ENCODE results near the gene SLC35B1. TPM values are rescaled to one million over a fixed set of nuclear protein-coding genes. Genes with fewer than 3 reads are reported as not detected.
"Not testable (repeated sequence)": the region's sequence is repeated elsewhere in the genome, so short reads cannot be mapped to it uniquely, and the experiment has no call there.

Gene SLC35B1
- total RNA-seq, 4 donors from 2014 or later = 32.4 to 68.5 (median 36.2) TPM

DNA sequence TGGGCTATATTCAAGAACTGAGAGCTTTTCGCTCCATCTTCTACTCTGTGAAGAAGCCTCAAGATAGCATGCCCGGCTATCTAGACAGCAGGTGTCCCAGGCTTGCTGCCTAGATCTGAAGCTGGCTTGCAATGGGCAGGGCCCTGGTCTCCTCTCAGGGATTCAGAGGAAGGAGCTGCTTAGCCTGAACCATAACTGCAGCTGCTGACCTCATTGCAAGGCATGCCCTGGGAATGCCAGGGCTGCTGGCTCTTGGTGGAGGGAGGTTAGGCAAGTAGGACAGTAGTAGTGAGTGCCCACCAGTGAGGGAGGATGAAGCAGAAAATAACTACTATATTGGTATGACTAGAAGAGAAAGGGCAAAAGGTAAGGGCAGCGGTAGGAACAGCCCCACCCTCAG lies 21.3 kb upstream of the SLC35B1 start:
- Histone ChIP-seq H3K4me1 (peaks cover 16 to 72% (median 28%) of the 10 kb centered on the region in 3 donors), H3K27ac (peak overlapping the region in 3 of 4 donors; percentile 28 to 62 (median 30)), H3K4me3 (no peak overlapping the region), H3K36me3 (peaks cover 0 to 17% (median 0%) of the 10 kb centered on the region in 3 donors), H3K9me3 (no peaks in the 10 kb centered on the region), H3K27me3 (no peaks in the 10 kb centered on the region)
- TF ChIP-seq POLR2A (IDR thresholded peaks at IDR 0.05) = no peak
- TF ChIP-seq, protein P1, sequence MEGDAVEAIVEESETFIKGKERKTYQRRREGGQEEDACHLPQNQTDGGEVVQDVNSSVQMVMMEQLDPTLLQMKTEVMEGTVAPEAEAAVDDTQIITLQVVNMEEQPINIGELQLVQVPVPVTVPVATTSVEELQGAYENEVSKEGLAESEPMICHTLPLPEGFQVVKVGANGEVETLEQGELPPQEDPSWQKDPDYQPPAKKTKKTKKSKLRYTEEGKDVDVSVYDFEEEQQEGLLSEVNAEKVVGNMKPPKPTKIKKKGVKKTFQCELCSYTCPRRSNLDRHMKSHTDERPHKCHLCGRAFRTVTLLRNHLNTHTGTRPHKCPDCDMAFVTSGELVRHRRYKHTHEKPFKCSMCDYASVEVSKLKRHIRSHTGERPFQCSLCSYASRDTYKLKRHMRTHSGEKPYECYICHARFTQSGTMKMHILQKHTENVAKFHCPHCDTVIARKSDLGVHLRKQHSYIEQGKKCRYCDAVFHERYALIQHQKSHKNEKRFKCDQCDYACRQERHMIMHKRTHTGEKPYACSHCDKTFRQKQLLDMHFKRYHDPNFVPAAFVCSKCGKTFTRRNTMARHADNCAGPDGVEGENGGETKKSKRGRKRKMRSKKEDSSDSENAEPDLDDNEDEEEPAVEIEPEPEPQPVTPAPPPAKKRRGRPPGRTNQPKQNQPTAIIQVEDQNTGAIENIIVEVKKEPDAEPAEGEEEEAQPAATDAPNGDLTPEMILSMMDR (IDR thresholded peaks at IDR 0.05) = no peak
- DNase-seq = no peak
- 74 to 76% methylated on average over 3 of the region's 3 CpGs for WGBS, 2 donors
- intact Hi-C loops (cut with DNase I) = no loop called here

DNA sequence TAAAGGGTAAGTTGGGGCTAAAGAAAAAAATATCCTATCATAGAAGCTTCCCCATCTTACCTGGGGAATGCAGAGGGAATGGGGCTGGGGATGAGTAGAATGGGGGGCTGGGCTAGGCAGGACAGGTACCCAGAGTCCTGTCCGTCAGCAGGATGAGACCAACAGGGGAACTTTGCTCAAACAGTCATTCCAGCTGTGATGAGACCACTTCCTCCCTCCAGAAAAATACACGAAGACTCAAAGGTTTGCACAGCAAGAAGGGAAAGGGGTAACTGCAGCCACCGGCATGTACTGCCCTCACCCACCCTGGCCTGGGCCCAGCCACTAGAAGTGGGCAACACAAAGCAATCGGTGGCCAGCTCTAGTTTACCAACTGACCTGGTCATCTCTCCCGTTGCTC lies 20.7 kb upstream of the SLC35B1 start:
- Histone ChIP-seq H3K27me3 (no peaks in the 10 kb centered on the region), H3K9me3 (no peaks in the 10 kb centered on the region), H3K27ac (peak overlapping the region in 1 of 4 donors; percentile 28), H3K4me1 (peaks cover 18 to 74% (median 30%) of the 10 kb centered on the region in 3 donors), H3K4me3 (no peak overlapping the region), H3K36me3 (peaks cover 0 to 17% (median 0%) of the 10 kb centered on the region in 3 donors)
- WGBS, 2 donors = 78 to 89% methylated on average over 3 to 5 of the region's 5 CpGs
- intact Hi-C loops (cut with DNase I) = no loop called here
- TF ChIP-seq POLR2A (IDR thresholded peaks at IDR 0.05) = no peak
- TF ChIP-seq, protein P1 (IDR thresholded peaks at IDR 0.05) = no peak
- no peak for DNase-seq

GRCh38 chr17:49727380-49727779 lies 19.6 kb upstream of the SLC35B1 start:
- H3K27me3 ChIP-seq = no peaks in the 10 kb centered on the region
- peaks cover 25 to 78% (median 36%) of the 10 kb centered on the region in 3 donors for H3K4me1 ChIP-seq
- DNase-seq = no peak
- peaks cover 0 to 20% (median 0%) of the 10 kb centered on the region in 3 donors for H3K36me3 ChIP-seq
- H3K27ac ChIP-seq = no peak overlapping the region
- 81 to 96% methylated on average over 3 of the region's 4 CpGs for WGBS, 2 donors
- H3K4me3 ChIP-seq = no peak overlapping the region
- H3K9me3 ChIP-seq = no peaks in the 10 kb centered on the region
- intact Hi-C loops (cut with DNase I) = no loop called here
- TF ChIP-seq POLR2A (IDR thresholded peaks at IDR 0.05) = no peak
- TF ChIP-seq, protein P1 (IDR thresholded peaks at IDR 0.05) = no peak

GRCh38 chr17:49725452-49726130 lies 17.8 kb upstream of the SLC35B1 start:
- DNase-seq = no peak
- WGBS, 2 donors = 74 to 79% methylated on average over 7 of the region's 7 CpGs
- H3K4me3 ChIP-seq = no peak overlapping the region
- no peaks in the 10 kb centered on the region for H3K27me3 ChIP-seq
- peak overlapping the region in 2 of 4 donors; percentile 21 to 52 for H3K27ac ChIP-seq
- TF ChIP-seq, protein P1 (IDR thresholded peaks at IDR 0.05) = no peak
- no peak for TF ChIP-seq POLR2A (IDR thresholded peaks at IDR 0.05)
- H3K4me1 ChIP-seq = peaks cover 24 to 71% (median 30%) of the 10 kb centered on the region in 3 donors
- H3K36me3 ChIP-seq = peaks cover 0 to 37% (median 0%) of the 10 kb centered on the region in 3 donors
- intact Hi-C loops (cut with DNase I) = no loop called here
- no peaks in the 10 kb centered on the region for H3K9me3 ChIP-seq

DNA sequence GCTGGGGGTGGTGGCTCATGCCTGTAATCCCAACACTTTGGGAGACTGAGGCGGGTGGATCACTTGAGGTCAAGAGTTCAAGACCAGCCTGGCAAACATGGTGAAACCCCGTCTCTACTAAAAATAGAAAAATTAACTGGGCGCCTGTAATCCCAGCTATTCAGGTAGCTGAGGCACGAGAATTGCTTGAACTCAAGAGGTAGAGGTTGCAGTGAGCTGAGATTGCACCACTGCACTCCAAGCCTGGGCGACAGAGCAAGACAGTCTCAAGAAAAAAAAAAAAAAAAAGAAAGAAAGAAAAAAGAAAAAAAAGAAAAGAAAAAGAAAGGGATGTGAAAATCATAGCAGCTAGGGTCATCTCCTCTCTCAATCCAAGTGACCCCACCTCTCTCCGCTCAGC lies 16.8 kb upstream of the SLC35B1 start:
- 75 to 83% methylated on average over 6 of the region's 6 CpGs for WGBS, 2 donors
- not testable (repeated sequence) for H3K9me3 ChIP-seq

More for the DNA sequence above, 16.8 kb upstream of the SLC35B1 start:
- DNase-seq; H3K27me3 ChIP-seq; intact Hi-C loops (cut with DNase I); H3K4me3 ChIP-seq: not testable (repeated sequence)
- Histone ChIP-seq H3K36me3 (peaks cover 0 to 48% (median 3%) of the 10 kb centered on the region in 3 donors), H3K4me1 (peaks cover 15 to 60% (median 20%) of the 10 kb centered on the region in 3 donors), H3K27ac (peak overlapping the region in 2 of 4 donors; percentile 52 to 72)

Data from esophagus squamous epithelium (tissue), 5 donors.